AML-193 (cell line): ENCODE results near the gene TMEM178B.
"Not testable (repeated sequence)": the region's sequence is repeated elsewhere in the genome, so short reads cannot be mapped to it uniquely, and the experiment has no call there.

Experiments used
- DNase-seq, 2 experiments: peaks; one replicate each; lab custom pipeline; 2025; lab: John Stamatoyannopoulos, UW

The TMEM178B gene

GRCh38 chr7:141184532-141185190 is 110.8 kb downstream of the TMEM178B start:
- no peak for DNase-seq

GRCh38 chr7:141185369-141185967 is 111.6 kb downstream of the TMEM178B start:
- DNase-seq: no peak

- DNase-seq: no peak
Observed at GRCh38 chr7:141189231-141189630, 115.4 kb downstream of the TMEM178B start.

DNA sequence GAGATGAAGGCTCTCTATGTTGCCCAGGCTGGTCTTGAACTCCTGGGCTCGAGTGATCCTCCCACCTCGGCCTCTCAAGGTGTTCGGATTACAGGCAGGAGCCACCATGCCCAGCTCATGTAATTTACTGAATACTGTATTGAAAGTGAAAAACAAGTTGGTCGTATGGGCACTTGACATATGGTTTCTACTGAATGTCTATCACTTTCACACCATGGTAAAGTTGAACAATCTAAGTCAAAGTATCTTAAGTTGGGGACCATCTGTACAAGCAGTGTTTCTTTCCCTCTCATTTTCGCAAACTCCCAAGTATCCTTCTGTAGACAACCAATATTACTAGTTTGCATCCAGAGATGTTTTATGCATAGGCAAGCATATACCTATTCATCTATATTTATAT is 116.6 kb downstream of the TMEM178B start:
- DNase-seq: no peak

GRCh38 chr7:141191277-141191676 is 117.4 kb downstream of the TMEM178B start:
- DNase-seq: no peak

- no peak for DNase-seq
Observed at GRCh38 chr7:141193066-141193465, 119.2 kb downstream of the TMEM178B start.

DNA sequence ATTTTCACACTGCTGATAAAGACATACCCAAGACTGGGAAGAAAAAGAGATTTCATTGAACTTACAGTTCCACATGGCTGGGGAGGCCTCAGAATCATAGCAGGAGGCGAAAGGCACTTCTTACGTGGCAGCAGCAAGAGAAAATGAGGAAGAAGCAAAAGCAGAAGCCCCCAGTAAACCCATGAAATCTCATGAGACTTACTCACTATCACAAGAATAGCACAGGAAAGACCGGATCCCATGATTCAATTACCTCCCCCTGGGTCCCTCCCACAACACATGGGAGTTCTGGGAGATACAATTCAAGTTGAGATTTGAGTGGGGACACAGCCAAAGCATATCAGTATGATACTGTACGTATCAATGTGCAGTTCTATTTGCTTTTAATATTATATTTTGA is 121.9 kb downstream of the TMEM178B start:
- not testable (repeated sequence) for DNase-seq

GRCh38 chr7:141198194-141198958 is 124.5 kb downstream of the TMEM178B start:
- DNase-seq: no peak

- no peak for DNase-seq
Observed at GRCh38 chr7:141200191-141201108, 126.6 kb downstream of the TMEM178B start.

DNA sequence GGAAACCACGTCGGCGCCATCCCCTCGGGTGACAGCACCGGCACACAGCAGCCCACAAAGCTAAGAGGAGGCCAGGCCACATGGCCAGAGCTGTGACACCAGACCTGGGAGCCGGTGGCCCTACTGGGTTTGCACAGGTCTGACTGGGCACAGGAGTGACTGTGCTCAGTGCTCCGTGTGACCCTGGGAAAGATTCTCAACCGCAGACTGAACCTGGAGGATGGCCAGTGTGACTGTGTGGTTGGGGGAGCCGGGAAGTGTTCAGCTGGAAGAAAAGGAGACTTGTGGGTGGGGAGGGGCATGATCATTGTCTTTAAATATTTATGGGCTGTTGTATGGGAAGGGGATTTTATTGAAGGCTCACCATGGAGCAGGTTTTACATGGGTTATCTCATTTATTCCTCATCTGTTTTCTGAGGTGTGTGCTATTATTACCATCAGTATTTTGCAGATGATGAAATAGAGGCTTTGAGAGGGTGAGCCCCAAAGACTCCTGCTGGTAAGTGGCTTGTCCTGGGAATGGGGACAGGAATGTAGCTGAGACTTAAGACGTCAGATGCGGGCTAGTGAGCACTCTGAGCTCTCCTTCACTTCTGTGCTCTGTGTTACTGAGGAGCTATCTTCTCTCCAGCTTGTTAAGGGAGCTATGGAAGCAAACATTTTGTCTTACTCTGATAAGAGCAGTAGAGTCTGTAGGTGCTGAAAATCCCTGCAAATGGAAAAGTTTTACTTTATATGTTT is 127.5 kb downstream of the TMEM178B start:
- no peak for DNase-seq

- DNase-seq: no peak
Observed at GRCh38 chr7:141202535-141202934, 128.7 kb downstream of the TMEM178B start.

DNA sequence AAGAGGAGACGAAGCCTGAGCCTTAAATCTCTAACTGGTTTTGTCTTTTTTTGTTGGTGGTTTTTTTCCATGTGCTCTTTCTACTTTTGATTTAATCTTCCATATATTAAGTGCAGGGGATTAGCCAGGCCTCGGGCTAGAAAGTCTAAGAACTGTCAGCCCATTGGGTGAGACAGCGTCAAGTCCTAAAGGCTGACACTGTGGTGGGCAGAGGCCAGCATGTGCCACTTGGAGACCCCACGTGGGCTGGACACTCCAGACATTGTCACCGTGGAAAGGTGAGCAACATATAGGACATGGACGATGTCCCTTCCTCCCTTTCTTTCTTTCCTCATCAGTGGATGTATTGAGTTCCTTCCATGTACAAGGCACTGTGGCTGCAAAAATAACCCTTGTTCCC is 129.3 kb downstream of the TMEM178B start:
- no peak for DNase-seq

DNA sequence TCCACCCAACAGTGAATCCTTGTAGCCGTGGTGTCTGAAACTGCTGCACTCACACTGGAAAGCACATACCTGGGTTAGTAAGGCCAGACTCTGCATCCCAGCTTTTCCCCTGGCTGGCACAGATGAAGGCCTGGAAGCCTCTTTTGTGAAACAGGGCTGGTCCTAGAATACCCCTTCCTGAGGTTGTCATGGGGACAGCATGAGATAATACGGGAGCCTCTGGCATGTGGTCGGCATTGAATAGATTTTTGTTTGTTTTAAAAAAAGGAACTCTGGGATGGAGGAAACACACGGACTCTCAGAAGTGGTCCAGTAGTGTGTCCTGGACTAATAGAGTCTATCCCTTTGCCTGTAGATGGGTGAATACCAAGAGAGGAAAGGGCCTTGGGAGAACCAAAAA is 129.7 kb downstream of the TMEM178B start:
- DNase-seq: no peak

DNA sequence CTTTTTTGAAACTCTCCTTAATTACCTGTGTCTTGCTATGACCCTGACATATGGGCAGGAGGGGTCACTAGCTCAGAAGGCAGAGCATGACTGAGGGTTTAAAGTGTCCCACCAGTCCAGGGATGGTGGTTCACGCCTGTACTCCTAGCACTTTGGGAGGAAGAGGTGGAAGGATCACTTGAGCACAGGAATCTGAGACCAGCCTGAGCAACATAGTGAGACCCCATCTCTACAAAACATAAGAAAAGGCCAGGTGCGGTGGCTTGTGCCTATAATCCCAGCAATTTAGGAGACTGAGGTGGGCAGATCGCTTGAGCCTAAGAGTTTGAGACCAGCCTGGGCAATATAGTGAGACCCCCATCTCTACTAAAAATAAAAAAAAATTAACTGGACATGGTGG is 133.8 kb downstream of the TMEM178B start:
- no peak for DNase-seq

DNA sequence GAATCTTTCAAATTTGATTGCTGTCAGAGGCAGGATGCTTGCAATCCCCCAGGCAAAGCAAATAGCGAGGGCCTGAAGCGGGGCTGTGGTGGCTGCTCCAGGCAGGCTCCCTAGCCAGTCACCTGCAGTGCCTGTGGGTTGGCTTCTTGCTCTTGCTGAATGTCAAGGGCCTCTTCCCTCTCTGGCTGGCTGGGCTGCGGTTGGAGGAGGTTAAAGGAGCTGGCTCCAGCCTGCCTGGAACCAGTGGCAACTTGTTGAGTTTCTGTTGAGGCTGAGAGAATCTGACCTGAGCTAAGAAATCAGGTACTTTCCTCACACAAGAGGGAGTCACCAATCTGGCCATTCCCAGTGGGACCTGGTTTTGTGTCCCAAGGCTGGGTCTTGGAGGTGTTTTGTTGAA is 134.7 kb downstream of the TMEM178B start:
- no peak for DNase-seq

DNA sequence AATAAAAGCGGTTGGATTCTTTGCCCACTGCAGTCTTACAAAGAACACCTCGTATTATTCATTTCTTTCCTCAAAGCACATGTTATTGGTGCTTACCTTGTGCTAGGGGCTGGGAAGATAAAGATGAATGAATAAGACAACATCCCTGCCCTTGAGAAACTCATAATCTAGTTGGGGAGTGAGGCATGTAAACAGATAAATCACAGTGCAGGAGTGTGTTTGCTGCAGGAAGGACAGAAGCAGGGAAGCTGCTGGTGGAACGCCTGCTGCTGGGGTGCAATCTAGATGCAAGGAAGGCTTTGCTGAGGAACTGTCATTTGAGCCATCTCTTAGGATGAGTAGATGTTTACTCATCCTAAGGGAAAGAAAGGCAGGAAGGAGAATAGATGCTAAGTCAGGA is 135.6 kb downstream of the TMEM178B start:
- DNase-seq: no peak

- DNase-seq: no peak
Observed at GRCh38 chr7:141210862-141211261, 137.0 kb downstream of the TMEM178B start.

DNA sequence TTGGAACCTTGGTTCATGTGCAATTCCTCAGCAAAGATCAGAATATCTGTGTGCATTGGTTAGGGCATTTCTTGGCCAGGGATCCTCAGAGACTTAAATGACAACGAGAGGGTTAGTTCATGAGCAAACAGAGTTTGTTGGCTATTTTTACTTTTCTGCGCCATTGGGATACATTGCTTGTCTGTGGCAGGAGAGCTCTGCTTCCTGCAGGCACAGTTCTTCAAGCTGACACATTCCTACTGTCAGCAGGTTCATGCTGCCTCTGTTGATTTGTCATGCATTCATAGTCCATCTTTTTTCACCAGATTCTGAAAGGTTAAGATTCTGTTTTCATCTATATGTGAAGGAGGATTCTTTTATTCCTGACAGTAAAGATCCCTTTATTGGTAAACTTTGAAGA is 139.4 kb downstream of the TMEM178B start:
- no peak for DNase-seq

DNA sequence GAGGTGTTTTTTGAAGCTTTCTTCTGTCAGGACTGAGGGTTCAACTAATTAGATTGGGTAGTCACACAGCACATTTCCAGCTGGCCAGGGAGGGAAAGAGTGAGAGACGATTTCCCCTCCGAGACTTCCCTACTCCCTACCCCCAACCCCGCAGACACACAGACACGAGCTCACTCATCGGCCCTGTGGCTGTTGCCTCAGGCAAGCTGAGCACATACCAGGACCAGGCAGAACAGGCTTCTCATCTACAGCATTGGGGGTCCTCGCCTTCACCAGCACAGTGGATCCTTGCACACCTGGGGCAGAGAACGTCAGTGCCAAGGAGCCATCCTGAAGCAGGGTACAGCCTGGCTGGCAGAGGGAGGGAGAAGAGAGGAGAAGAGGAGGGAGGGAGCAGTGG is 144.1 kb downstream of the TMEM178B start:
- no peak for DNase-seq

DNA sequence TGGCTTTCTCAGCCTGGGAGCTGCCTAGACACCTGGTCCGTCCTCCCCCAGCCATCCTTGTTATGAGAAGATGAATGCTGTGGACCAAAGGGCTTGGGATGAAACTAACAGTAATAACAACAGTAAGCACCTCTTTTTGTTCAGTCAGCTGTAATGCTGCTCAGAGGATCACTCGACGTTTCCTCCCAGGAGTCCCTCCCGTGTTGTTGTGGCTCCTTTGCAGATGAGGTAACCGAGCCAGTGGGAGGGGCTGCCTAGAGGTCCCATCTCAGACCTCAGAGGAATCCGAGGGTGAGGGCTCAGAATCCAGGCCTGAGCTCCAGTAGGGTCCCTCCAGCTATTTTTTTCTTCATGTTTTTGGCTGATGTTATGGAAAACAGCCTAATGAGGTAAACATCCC is 145.1 kb downstream of the TMEM178B start:
- DNase-seq: no peak

- DNase-seq: no peak
Observed at GRCh38 chr7:141220263-141220880, 146.5 kb downstream of the TMEM178B start.
